DND-41 (cell line): ENCODE measurements around the gene LDLRAP1.

ENCODE experiments used
- ATAC-seq: fragments of 200-7000 bp; cut with Tn5 transposase; 3 replicates; pipeline ENCODE4 v1.9.1; 2021; ENCODE audit warnings: low read depth; ENCODE audit not compliant: insufficient read depth
- DNase-seq: peaks from one replicate; pipeline ENCODE4 v3.0.0-alpha.2; 2020
- H2AFZ ChIP-seq: 2 replicates; pipeline ENCODE4 v1.6.0; 2012; ENCODE audit warnings: low read depth, low read length
- H3K27ac ChIP-seq: 2 replicates; pipeline ENCODE4 v1.5.1; 2012; ENCODE audit warnings: low read length, inconsistent platforms
- H3K27me3 ChIP-seq: fragments of 200-600 bp; sonication (generic); 2 replicates; pipeline ENCODE4 v1.6.0; 2012; ENCODE audit warnings: low read length, mild to moderate bottlenecking, inconsistent platforms; ENCODE audit not compliant: insufficient read depth, poor library complexity
- H3K36me3 ChIP-seq: 2 replicates; pipeline ENCODE4 v1.5.1; 2012; ENCODE audit warnings: low read length, inconsistent platforms; ENCODE audit not compliant: insufficient read depth
- H3K4me1 ChIP-seq: 2 replicates; pipeline ENCODE4 v1.5.1; 2012; ENCODE audit warnings: mild to moderate bottlenecking, low read length; ENCODE audit not compliant: insufficient read depth
- H3K4me2 ChIP-seq: 2 replicates; pipeline ENCODE4 v1.6.0; 2012; ENCODE audit warnings: mild to moderate bottlenecking, moderate library complexity, low read length, inconsistent platforms; ENCODE audit not compliant: insufficient read depth
- H3K4me3 ChIP-seq, 2 experiments: fragments of 200-600 bp in 1 of 2; shearing (Covaris generic) in 1 of 2; 2 replicates each; pipeline ENCODE4 v1.5.1; 2012 to 2016; ENCODE audit warnings: inconsistent platforms in 2 of 2, low read length in 2 of 2, mild to moderate bottlenecking in 2 of 2, low read depth in 1 of 2, moderate library complexity in 1 of 2
- H3K79me2 ChIP-seq: 2 replicates; pipeline ENCODE4 v1.6.0; 2012; ENCODE audit warnings: low read length, inconsistent platforms; ENCODE audit not compliant: insufficient read depth
- H3K9ac ChIP-seq: 2 replicates; pipeline ENCODE4 v1.6.0; 2012; ENCODE audit warnings: low read depth, mild to moderate bottlenecking, inconsistent platforms, low read length, moderate library complexity
- H3K9me3 ChIP-seq: 2 replicates; pipeline ENCODE4 v1.5.1; 2012; ENCODE audit warnings: low read length, moderate library complexity, mild to moderate bottlenecking, inconsistent platforms; ENCODE audit not compliant: insufficient read depth, severe bottlenecking
- H4K20me1 ChIP-seq: 2 replicates; pipeline ENCODE4 v1.6.0; 2012; ENCODE audit warnings: low read length; ENCODE audit not compliant: insufficient read depth
- CTCF ChIP-seq: IDR thresholded peaks from 2 replicates; pipeline ENCODE4 v1.5.1; 2012; ENCODE audit warnings: borderline replicate concordance, low read length, moderate library complexity, mild to moderate bottlenecking; ENCODE audit not compliant: poor library complexity, severe bottlenecking; ENCODE audit errors: extremely low read depth
- EZH2 ChIP-seq: IDR thresholded peaks from 3 replicates; pipeline ENCODE4 v1.6.1; 2012; ENCODE audit warnings: borderline replicate concordance, low read depth, mild to moderate bottlenecking, moderate library complexity, low read length, inconsistent platforms; ENCODE audit not compliant: severe bottlenecking

Gene LDLRAP1

GRCh38 chr1:25570798-25571521 lies 27.6 kb downstream of the LDLRAP1 start:
- no peak overlapping the region for H3K4me3 ChIP-seq
- no peaks in the 10 kb centered on the region for H3K9me3 ChIP-seq
- H2AFZ ChIP-seq = no peak overlapping the region
- H3K36me3 ChIP-seq = no peaks in the 10 kb centered on the region
- H3K9ac ChIP-seq = no peak overlapping the region
- DNase-seq (no peak), ATAC-seq (no peak)
- TF ChIP-seq EZH2 (no peak), CTCF (no peak)
- no peak overlapping the region for H3K4me2 ChIP-seq
- peaks cover 4% of the 10 kb centered on the region for H4K20me1 ChIP-seq
- H3K4me1 ChIP-seq = no peaks in the 10 kb centered on the region
- H3K27ac ChIP-seq = no peak overlapping the region
- H3K79me2 ChIP-seq = no peaks in the 10 kb centered on the region
- peaks cover 9% of the 10 kb centered on the region for H3K27me3 ChIP-seq

GRCh38 chr1:25571522-25571970 lies 28.1 kb downstream of the LDLRAP1 start:
- DNase-seq = no peak
- no peaks in the 10 kb centered on the region for H3K79me2 ChIP-seq
- peaks cover 6% of the 10 kb centered on the region for H3K27me3 ChIP-seq
- ATAC-seq = no peak
- H3K27ac ChIP-seq = no peak overlapping the region
- no peaks in the 10 kb centered on the region for H3K9me3 ChIP-seq
- no peak overlapping the region for H2AFZ ChIP-seq
- no peaks in the 10 kb centered on the region for H3K36me3 ChIP-seq
- peaks cover 4% of the 10 kb centered on the region for H4K20me1 ChIP-seq
- no peak for TF ChIP-seq CTCF
- TF ChIP-seq EZH2 = no peak
- no peak overlapping the region for H3K4me2 ChIP-seq
- H3K4me3 ChIP-seq = no peak overlapping the region
- no peaks in the 10 kb centered on the region for H3K4me1 ChIP-seq
- no peak overlapping the region for H3K9ac ChIP-seq

GRCh38 chr1:25572107-25572506 lies 28.7 kb downstream of the LDLRAP1 start:
- no peak overlapping the region for H3K4me3 ChIP-seq
- H3K79me2 ChIP-seq = no peaks in the 10 kb centered on the region
- H3K9me3 ChIP-seq = no peaks in the 10 kb centered on the region
- H3K4me2 ChIP-seq = no peak overlapping the region
- no peaks in the 10 kb centered on the region for H3K36me3 ChIP-seq
- DNase-seq (no peak), ATAC-seq (no peak)
- peaks cover 4% of the 10 kb centered on the region for H3K27me3 ChIP-seq
- no peak for TF ChIP-seq CTCF
- TF ChIP-seq EZH2 = no peak
- no peak overlapping the region for H3K9ac ChIP-seq
- H3K27ac ChIP-seq = no peak overlapping the region
- H3K4me1 ChIP-seq = no peaks in the 10 kb centered on the region
- peaks cover 4% of the 10 kb centered on the region for H4K20me1 ChIP-seq
- H2AFZ ChIP-seq = no peak overlapping the region
